Pancreas (tissue), 10 donors: Measurements from ENCODE around the gene NOTCH3. TPM values are rescaled to one million over a fixed set of nuclear protein-coding genes. Genes with fewer than 3 reads are reported as not detected.

Source experiments
- ATAC-seq, 4 donors: fragments of 200-7000 bp; cut with Tn5 transposase; one replicate each; pipeline versions ENCODE4 v1.8.0 to v1.9.1; 2020; ENCODE audit warnings: mild to moderate bottlenecking in 4 of 4, moderate library complexity in 4 of 4
- DNase-seq, 6 donors: peaks; one replicate each; pipeline ENCODE4 v3.0.0-alpha.2; 2020
- FAIRE-seq: peaks from 2 replicates; lab custom pipeline; 2012; peaks lifted over from hg19 to GRCh38; lab: Jason Lieb, UNC
- H3K27ac ChIP-seq, 4 donors: fragments of 200-600 bp; sonication (generic); 1 replicate in 3 of 4; 2 replicates in 1 of 4; pipeline versions ENCODE4 v1.5.0 to v1.8.0; 2020
- H3K27me3 ChIP-seq, 4 donors: fragments of 200-600 bp; one replicate each; pipeline ENCODE4 v1.8.0; 2021
- H3K36me3 ChIP-seq, 3 donors: fragments of 200-600 bp; sonication (generic) in 1 of 3; one replicate each; pipeline versions ENCODE4 v1.5.0 to v1.8.0; 2020 to 2021
- H3K4me1 ChIP-seq, 3 donors: fragments of 200-600 bp; one replicate each; pipeline ENCODE4 v1.8.0; 2021
- H3K4me3 ChIP-seq, 4 donors: fragments of 200-600 bp; sonication (generic) in 2 of 4; one replicate each; pipeline versions ENCODE4 v1.5.0 to v1.8.0; 2020 to 2021
- H3K9me3 ChIP-seq, 4 donors: fragments of 200-600 bp; one replicate each; pipeline ENCODE4 v1.8.0; 2021
- WGBS, 2 donors: extraction: QIAGEN DNeasy Blood & Tissue Kit; methylation state at CpG; one replicate each; pipeline ENCODE4 v1.1.7; 2013; 5-methylcytosine and 5-hydroxymethylcytosine counted together
- intact Hi-C, 3 donors: fragments of 100-400 bp; cut with DNase I; formaldehyde crosslinking; loops; one replicate each; pipeline versions ENCODE4 v1.11.1 to v1.14.2; 2022
- polyA plus RNA-seq, 2 donors: library from polyadenylated mRNA; stranded (reverse); fragments of 200-250 nt; gene quantifications; one replicate each; pipeline ENCODE4 v1.2.3, GENCODE V29; 2013
- total RNA-seq, 6 donors: library from RNA; stranded (reverse); fragmentation: NEBNext Ultra II Directional in 4 of 6; extraction: Animal tissue kit (Norgen Biotek cat#: 25700) in 4 of 6; gene quantifications; one replicate each; pipeline versions ENCODE4 v1.2.1 to v1.2.4, GENCODE V29; 2021 to 2023
- TF ChIP-seq, protein P1 (sequence below), 4 donors: fragments of 200-600 bp; sonication (generic) in 3 of 4; IDR thresholded peaks; one replicate each; pipeline versions ENCODE4 v1.5.0 to v1.8.0; 2021; ENCODE audit warnings: antibody characterized with exemption in 4 of 4
- donor health status: healthy with polysubstance abuse.
- donor health status: DM: no; HTN: no; CAD: no; lungs with moderate emphysema.
- donor health status: DM: no; HTN: no; CAD: no.
- donor health status: control.
- donor health status: control.
- donor health status: Bipolar disorder and iron deficiency.
- donor health status: DM: yes; HTN: yes; CAD: no.
- donor health status: DM: no; HTN: no; CAD: no.
- donor health status: DM: no; HTN: no; CAD: no.
- donor health status: DM: yes; HTN: yes; CAD: no.

The NOTCH3 gene
- total and polyA plus RNA-seq, 8 donors, result 7.3 to 29.4 (median 11.6) TPM

DNA sequence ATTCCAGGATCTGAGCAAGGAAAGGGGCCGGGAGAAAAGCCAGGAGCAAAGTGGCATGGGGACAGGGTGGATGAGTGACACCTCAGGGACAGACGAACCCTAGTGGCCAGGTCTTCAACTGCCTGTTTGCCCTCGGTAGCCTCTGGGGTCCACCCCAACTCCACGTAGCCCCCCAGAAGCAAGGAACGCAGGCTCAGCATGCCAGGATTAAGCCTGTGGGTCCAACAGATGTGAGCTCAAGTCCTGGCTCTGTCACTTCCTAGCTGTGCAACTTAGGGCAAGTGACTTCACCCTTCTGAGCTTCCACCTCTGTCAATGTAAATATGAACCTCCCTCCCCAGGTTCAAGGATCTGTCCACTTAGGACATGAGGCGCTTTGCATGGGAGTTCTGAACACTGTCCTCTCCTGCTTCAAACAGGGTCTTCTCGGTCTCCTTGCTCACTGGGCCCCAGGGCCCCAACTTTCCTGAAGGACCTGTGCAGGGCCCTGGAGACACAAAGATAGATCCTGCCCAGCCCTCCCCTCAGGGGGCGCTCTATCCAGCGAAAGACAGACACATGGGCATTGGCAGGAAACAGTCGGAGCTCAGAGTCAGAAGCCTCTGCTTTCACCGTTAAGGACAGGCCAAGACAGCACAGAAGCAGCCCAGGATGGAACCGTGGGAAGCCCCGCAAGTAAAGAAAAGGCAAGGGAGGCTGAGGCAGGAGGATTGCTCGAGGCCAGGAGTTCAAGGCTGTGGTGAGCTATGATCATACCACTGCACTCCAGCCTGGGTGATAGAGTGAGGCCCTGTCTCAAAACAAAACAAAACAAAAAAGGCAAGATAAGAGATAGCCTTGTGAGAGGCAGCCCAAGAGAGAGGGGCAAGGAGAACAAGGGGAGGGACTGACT, 80.4 kb downstream of the NOTCH3 start:
- intact Hi-C loops, result no loop called here
- H3K4me3 ChIP-seq, result no peak overlapping the region
- H3K27me3 ChIP-seq, result no peaks in the 10 kb centered on the region
- DNase-seq, result no peak
- H3K9me3 ChIP-seq, result no peaks in the 10 kb centered on the region
- peaks cover 6 to 10% (median 8%) of the 10 kb centered on the region in 3 donors for H3K4me1 ChIP-seq
- H3K27ac ChIP-seq, result no peak overlapping the region
- no peak for ATAC-seq
- 96 to 99% methylated on average over 14 of the region's 14 CpGs for WGBS, 2 donors
- no peak for FAIRE-seq
- peaks cover 0 to 55% (median 19%) of the 10 kb centered on the region in 3 donors for H3K36me3 ChIP-seq
- TF ChIP-seq, protein P1, sequence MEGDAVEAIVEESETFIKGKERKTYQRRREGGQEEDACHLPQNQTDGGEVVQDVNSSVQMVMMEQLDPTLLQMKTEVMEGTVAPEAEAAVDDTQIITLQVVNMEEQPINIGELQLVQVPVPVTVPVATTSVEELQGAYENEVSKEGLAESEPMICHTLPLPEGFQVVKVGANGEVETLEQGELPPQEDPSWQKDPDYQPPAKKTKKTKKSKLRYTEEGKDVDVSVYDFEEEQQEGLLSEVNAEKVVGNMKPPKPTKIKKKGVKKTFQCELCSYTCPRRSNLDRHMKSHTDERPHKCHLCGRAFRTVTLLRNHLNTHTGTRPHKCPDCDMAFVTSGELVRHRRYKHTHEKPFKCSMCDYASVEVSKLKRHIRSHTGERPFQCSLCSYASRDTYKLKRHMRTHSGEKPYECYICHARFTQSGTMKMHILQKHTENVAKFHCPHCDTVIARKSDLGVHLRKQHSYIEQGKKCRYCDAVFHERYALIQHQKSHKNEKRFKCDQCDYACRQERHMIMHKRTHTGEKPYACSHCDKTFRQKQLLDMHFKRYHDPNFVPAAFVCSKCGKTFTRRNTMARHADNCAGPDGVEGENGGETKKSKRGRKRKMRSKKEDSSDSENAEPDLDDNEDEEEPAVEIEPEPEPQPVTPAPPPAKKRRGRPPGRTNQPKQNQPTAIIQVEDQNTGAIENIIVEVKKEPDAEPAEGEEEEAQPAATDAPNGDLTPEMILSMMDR (IDR thresholded peaks at IDR 0.05), result no peak

DNA sequence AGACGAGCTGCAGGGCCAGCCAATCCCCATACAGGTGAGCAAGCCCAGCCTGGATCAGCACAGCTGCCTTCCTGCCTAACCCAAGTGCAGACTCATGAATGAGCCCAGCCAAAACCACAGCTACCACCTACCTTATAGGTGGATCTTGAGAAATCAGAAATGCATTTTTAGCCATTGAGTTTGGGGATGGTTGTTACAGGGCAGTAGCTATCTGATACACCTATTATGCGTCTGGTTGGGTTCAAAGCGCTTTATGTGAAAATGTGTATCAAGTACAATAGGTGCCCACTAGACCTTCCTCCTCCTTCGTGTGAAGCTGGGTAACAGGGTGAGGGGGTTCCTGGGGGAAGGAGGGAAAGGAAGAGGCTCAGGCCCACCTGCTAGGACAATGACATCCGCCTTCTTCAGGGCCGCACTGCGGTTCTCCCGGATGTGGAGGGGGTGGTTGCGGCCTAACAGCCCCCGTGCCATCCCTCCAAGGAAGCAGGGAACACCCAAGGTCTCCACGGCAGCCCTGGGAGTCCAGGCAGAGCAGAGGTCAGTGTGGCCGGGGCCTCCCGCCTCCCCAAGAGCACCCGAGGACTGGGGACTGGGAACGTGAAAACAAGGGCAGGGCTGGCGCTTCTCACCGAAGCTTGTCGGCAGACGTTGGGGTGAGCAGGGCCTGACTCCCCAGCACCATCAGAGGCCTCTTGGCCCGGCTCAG, 81.9 kb downstream of the NOTCH3 start:
- H3K27ac ChIP-seq, result no peak overlapping the region
- TF ChIP-seq, protein P1 (IDR thresholded peaks at IDR 0.05), result no peak
- 95 to 96% methylated on average over 20 of the region's 20 CpGs for WGBS, 2 donors
- FAIRE-seq (no peak), DNase-seq (no peak), ATAC-seq (no peak)
- H3K4me3 ChIP-seq, result no peak overlapping the region
- no peaks in the 10 kb centered on the region for H3K9me3 ChIP-seq
- H3K4me1 ChIP-seq, result peaks cover 2 to 7% (median 5%) of the 10 kb centered on the region in 3 donors
- H3K27me3 ChIP-seq, result no peaks in the 10 kb centered on the region
- intact Hi-C loops, result no loop called here
- H3K36me3 ChIP-seq, result peaks cover 0 to 55% (median 19%) of the 10 kb centered on the region in 3 donors

DNA sequence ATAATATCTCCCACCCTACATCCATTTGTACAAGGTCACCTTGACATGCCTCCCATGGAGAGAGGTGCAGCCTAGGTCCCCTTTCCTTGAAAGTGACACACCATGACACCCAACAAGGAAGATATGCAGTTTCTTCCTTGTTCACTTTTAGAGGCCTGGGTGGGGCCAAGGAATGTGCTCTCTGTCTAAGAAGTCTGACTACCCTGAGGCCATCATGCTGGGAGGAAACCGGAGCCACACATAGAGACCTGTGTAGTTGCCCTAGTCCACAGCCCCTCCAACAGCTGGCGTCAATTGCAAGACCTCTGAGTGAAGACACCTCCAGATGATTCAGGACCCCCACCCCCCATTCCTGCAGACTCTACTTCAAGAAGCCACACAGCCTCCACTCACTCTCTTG, 82.5 kb downstream of the NOTCH3 start:
- 97 to 100% methylated on average over 2 of the region's 2 CpGs for WGBS, 2 donors
- no peak overlapping the region for H3K4me3 ChIP-seq
- ATAC-seq (no peak), FAIRE-seq (no peak), DNase-seq (no peak)
- H3K27ac ChIP-seq, result no peak overlapping the region
- H3K4me1 ChIP-seq, result no peaks in the 10 kb centered on the region
- TF ChIP-seq, protein P1 (IDR thresholded peaks at IDR 0.05), result no peak
- no peaks in the 10 kb centered on the region for H3K9me3 ChIP-seq
- H3K27me3 ChIP-seq, result no peaks in the 10 kb centered on the region
- intact Hi-C loops, result no loop called here
- H3K36me3 ChIP-seq, result peaks cover 0 to 55% (median 19%) of the 10 kb centered on the region in 3 donors

DNA sequence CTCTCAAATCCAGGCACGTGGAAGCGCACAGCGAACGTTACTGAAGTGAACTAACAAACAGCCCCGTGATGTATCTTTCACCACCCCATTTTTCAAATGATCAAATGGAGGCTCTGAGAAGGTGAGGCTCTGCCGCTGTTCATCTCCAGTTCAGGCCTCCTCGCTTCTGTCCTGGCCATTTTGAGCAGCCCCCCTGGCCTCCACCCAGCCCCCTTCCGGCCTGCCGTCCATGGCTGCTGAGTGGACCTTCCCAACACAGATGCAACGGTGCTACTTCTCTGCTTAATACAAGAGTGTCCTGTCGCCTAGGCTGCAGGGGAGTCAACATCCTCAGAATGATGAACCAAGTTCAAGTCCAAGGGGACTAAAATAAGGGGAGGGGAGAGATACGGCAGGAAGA, 83.9 kb downstream of the NOTCH3 start:
- FAIRE-seq (no peak), DNase-seq (no peak), ATAC-seq (no peak)
- Histone ChIP-seq H3K27me3 (no peaks in the 10 kb centered on the region), H3K27ac (no peak overlapping the region), H3K4me3 (no peak overlapping the region), H3K4me1 (no peaks in the 10 kb centered on the region), H3K36me3 (peaks cover 0 to 48% (median 19%) of the 10 kb centered on the region in 3 donors), H3K9me3 (no peaks in the 10 kb centered on the region)
- TF ChIP-seq, protein P1 (IDR thresholded peaks at IDR 0.05), result no peak
- 90 to 93% methylated on average over 12 of the region's 12 CpGs for WGBS, 2 donors
- intact Hi-C loops, result no loop called here
